K562 (cell line): ENCODE data around the gene NOL4L. TPM values are rescaled to one million over a fixed set of nuclear protein-coding genes. Genes with fewer than 3 reads are reported as not detected.

Experiments
- CHD1 ChIP-seq: fragments of 200-600 bp; sonication (generic); IDR thresholded peaks from one replicate; pipeline ENCODE4 v1.6.1; 2012; ENCODE audit warnings: mild to moderate bottlenecking, moderate library complexity, low read length, inconsistent platforms
- MYBL2 ChIP-seq, 2 experiments: fragments of 450-650 bp in 1 of 2; sonication (generic) in 1 of 2; formaldehyde crosslinking in 1 of 2; IDR thresholded peaks; 2 replicates each; pipeline versions ENCODE4 v1.6.1 to v1.8.1; 2017 to 2022; ENCODE audit warnings: borderline replicate concordance in 1 of 2, inconsistent platforms in 1 of 2, low read depth in 1 of 2, mild to moderate bottlenecking in 1 of 2, missing genetic modification reagents in 1 of 2, moderate library complexity in 1 of 2
- NUFIP1 ChIP-seq: fragments of 450-650 bp; IDR thresholded peaks from 2 replicates; pipeline ENCODE4 v1.6.1; 2018; ENCODE audit not compliant: partially characterized antibody
- POLR2H ChIP-seq: IDR thresholded peaks from 2 replicates; pipeline ENCODE4 v1.6.1; 2016; ENCODE audit warnings: missing genetic modification characterization, low read depth, mild to moderate bottlenecking, control low read depth, missing compliant biosample characterization, moderate library complexity
- RBBP5 ChIP-seq: fragments of 200-600 bp; sonication (generic); IDR thresholded peaks from 2 replicates; pipeline ENCODE4 v1.6.1; 2012; ENCODE audit warnings: borderline replicate concordance, mild to moderate bottlenecking, low read length, control low read depth, inconsistent platforms; ENCODE audit not compliant: insufficient read depth, poor library complexity, severe bottlenecking
- TEAD1 ChIP-seq, 2 experiments: fragments of 450-650 bp in 1 of 2; sonication (generic) in 1 of 2; formaldehyde crosslinking; IDR thresholded peaks; 2 replicates each; pipeline versions ENCODE4 v1.4.0 to v1.8.0; 2020 to 2022; ENCODE audit warnings: mild to moderate bottlenecking in 2 of 2, missing genetic modification reagents in 1 of 2
- XRCC5 ChIP-seq: fragments of 200-400 bp; formaldehyde crosslinking; IDR thresholded peaks from 2 replicates; pipeline ENCODE4 v1.6.1; 2017; ENCODE audit warnings: low read depth, mild to moderate bottlenecking, low read length
- ZBTB17 ChIP-seq: fragments of 450-650 bp; formaldehyde crosslinking; IDR thresholded peaks from 2 replicates; pipeline ENCODE4 v1.4.0; 2020; ENCODE audit warnings: mild to moderate bottlenecking
- ZNF121 ChIP-seq: sonication (generic); formaldehyde crosslinking; conservative IDR thresholded peaks from 2 replicates; pipeline ENCODE4 v1.8.0; 2022; ENCODE audit warnings: missing genetic modification reagents
- polyA plus RNA-seq, 8 experiments: library from polyadenylated mRNA; depleted of rRNA in 4 of 8; stranded (reverse) in 5 of 8; unstranded in 3 of 8; fragments of >200 nt; fragmentation: Nextera tagmentation in 2 of 8; fragmentation: Illumina TruSeq in 1 of 8; extraction: Ambion mirVana in 2 of 8; extraction: Trizol in 1 of 8; gene quantifications; 2 replicates each; pipeline versions ENCODE4 v1.2.1 to v1.2.3, GENCODE V29; 2011 to 2014; ENCODE audit warnings: inconsistent platforms in 1 of 8, missing spikeins in 1 of 8
- total RNA-seq, 7 experiments: library from RNA; depleted of rRNA in 6 of 7; stranded (reverse); fragments of >200 nt in 6 of 7; fragmentation: Illumina TruSeq in 2 of 7; extraction: Trizol in 2 of 7; gene quantifications; 2 replicates each; pipeline versions ENCODE4 v1.2.1 to v1.2.3, GENCODE V29; 2011 to 2021; ENCODE audit warnings: low replicate concordance in 1 of 7
- TF ChIP-seq, protein P1 (sequence below): sonication (generic); formaldehyde crosslinking; IDR thresholded peaks from 2 replicates; pipeline ENCODE4 v1.8.0; 2022; ENCODE audit warnings: mild to moderate bottlenecking, missing genetic modification reagents
- TF ChIP-seq, protein P2 (sequence below), 2 experiments: fragments of 450-650 bp; IDR thresholded peaks; 2 replicates each; pipeline ENCODE4 v1.6.1; 2018; ENCODE audit warnings: mild to moderate bottlenecking in 2 of 2, low read depth in 1 of 2; ENCODE audit not compliant: partially characterized antibody in 2 of 2
- TF ChIP-seq, protein P3 (sequence below): fragments of 250-450 bp; sonication (Bioruptor Pico); IDR thresholded peaks from 2 replicates; pipeline ENCODE4 v1.5.1; 2021; ENCODE audit warnings: mild to moderate bottlenecking
- TF ChIP-seq, protein P4 (sequence below): fragments of 450-650 bp; conservative IDR thresholded peaks from 2 replicates; pipeline ENCODE4 v1.6.1; 2016; ENCODE audit warnings: missing genetic modification characterization, low read depth, mild to moderate bottlenecking, missing compliant biosample characterization, moderate library complexity

The NOL4L gene
- total and polyA plus RNA-seq, 9 of the 15 experiments (the other 6 are each of a cell fraction or from before 2014, with no cell fraction given) = 5.1 to 36.2 (median 13.6) TPM

DNA sequence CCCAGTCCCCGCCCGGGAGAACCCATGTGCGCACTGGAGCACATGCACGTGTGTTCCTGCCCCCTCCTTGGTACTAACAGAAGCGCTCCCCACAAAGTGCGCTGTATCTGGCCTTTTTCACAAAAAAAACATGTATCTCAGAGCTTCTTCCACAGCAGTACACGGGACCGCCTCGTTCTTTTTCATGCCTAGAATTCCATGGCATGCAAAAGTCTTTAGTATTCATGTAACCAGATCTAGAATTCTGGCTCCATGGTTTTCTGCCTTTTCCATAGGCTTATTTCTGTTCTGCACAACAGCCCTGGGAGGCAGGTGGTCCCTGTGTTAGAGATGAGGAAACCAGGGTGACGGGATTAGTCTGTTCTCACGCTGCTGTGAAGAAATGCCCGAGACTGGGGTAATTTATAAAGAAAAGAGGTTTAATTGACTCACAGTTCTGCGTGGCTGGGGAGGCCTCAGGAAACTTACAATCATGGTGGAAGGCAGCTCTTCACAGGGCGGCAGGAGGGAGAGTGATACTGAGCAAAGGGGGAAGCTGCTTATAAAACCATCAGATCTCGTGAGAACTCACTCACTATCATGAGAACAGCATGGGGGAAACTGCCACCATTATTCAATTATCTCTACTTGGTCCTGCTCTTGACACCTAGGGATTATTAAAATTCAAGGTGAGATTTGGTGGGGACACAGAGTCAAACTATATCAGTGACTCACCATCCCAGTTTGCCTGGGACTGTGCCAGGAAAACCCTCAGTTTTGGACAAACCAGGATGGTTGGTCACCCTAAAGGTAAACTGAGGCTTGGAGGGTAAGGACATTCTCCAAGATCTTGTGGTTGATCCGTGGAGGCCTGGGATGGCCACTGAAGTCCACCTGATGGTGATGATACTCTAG is 47.6 kb upstream of the NOL4L start (continued):
- TF ChIP-seq MYBL2 (IDR thresholded peaks at IDR 0.05; ENCODE audit: low read depth) (no peak), MYBL2 (CRISPR knock-in tag; IDR thresholded peaks at IDR 0.05; ENCODE audit: borderline replicate concordance) (no peak), ZBTB17 (CRISPR knock-in tag) (no peak), POLR2H (peak; percentile 96), ZNF121 (no peak), XRCC5 (no peak), CHD1 (peak; percentile 18), RBBP5 (peak; percentile 22), NUFIP1 (no peak), TEAD1 (CRISPR knock-in tag; IDR thresholded peaks at IDR 0.05) (peak in 1 of 2 experiments; percentile 13; a peak in 1 of 4 replicates)
- TF ChIP-seq, protein P1, sequence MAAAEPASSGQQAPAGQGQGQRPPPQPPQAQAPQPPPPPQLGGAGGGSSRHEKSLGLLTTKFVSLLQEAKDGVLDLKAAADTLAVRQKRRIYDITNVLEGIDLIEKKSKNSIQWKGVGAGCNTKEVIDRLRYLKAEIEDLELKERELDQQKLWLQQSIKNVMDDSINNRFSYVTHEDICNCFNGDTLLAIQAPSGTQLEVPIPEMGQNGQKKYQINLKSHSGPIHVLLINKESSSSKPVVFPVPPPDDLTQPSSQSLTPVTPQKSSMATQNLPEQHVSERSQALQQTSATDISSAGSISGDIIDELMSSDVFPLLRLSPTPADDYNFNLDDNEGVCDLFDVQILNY (CRISPR knock-in tag) = peak; percentile 38; the same call in 1 of the 2 replicates
- TF ChIP-seq, protein P2, sequence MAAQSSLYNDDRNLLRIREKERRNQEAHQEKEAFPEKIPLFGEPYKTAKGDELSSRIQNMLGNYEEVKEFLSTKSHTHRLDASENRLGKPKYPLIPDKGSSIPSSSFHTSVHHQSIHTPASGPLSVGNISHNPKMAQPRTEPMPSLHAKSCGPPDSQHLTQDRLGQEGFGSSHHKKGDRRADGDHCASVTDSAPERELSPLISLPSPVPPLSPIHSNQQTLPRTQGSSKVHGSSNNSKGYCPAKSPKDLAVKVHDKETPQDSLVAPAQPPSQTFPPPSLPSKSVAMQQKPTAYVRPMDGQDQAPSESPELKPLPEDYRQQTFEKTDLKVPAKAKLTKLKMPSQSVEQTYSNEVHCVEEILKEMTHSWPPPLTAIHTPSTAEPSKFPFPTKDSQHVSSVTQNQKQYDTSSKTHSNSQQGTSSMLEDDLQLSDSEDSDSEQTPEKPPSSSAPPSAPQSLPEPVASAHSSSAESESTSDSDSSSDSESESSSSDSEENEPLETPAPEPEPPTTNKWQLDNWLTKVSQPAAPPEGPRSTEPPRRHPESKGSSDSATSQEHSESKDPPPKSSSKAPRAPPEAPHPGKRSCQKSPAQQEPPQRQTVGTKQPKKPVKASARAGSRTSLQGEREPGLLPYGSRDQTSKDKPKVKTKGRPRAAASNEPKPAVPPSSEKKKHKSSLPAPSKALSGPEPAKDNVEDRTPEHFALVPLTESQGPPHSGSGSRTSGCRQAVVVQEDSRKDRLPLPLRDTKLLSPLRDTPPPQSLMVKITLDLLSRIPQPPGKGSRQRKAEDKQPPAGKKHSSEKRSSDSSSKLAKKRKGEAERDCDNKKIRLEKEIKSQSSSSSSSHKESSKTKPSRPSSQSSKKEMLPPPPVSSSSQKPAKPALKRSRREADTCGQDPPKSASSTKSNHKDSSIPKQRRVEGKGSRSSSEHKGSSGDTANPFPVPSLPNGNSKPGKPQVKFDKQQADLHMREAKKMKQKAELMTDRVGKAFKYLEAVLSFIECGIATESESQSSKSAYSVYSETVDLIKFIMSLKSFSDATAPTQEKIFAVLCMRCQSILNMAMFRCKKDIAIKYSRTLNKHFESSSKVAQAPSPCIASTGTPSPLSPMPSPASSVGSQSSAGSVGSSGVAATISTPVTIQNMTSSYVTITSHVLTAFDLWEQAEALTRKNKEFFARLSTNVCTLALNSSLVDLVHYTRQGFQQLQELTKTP (IDR thresholded peaks at IDR 0.05; ENCODE audit: low read depth in 1 of 2, partially characterized antibody in 2 of 2) = peak in 1 of 2 experiments; percentile 29
- TF ChIP-seq, protein P3, sequence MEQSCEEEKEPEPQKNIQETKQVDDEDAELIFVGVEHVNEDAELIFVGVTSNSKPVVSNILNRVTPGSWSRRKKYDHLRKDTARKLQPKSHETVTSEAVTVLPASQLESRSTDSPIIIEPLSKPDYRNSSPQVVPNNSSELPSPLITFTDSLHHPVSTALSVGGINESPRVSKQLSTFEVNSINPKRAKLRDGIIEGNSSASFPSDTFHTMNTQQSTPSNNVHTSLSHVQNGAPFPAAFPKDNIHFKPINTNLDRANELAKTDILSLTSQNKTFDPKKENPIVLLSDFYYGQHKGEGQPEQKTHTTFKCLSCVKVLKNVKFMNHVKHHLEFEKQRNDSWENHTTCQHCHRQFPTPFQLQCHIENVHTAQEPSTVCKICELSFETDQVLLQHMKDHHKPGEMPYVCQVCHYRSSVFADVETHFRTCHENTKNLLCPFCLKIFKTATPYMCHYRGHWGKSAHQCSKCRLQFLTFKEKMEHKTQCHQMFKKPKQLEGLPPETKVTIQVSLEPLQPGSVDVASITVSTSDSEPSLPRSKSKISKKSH (CRISPR knock-in tag) = no peak
- TF ChIP-seq, protein P4, sequence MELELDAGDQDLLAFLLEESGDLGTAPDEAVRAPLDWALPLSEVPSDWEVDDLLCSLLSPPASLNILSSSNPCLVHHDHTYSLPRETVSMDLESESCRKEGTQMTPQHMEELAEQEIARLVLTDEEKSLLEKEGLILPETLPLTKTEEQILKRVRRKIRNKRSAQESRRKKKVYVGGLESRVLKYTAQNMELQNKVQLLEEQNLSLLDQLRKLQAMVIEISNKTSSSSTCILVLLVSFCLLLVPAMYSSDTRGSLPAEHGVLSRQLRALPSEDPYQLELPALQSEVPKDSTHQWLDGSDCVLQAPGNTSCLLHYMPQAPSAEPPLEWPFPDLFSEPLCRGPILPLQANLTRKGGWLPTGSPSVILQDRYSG (tag) = no peak
